IPS-NIHi11 (cell line): ENCODE measurements around the gene POLR3C.
A peak's percentile ranks its signal among the peaks of the same experiment; 100 is the strongest.
"Not testable (repeated sequence)": the region's sequence is repeated elsewhere in the genome, so short reads cannot be mapped to it uniquely, and the experiment has no call there.

ENCODE experiments used
- DNase-seq: peaks from one replicate; pipeline ENCODE4 v3.0.0; 2012; ENCODE audit warnings: mixed read lengths, low spot score

Gene POLR3C

DNA sequence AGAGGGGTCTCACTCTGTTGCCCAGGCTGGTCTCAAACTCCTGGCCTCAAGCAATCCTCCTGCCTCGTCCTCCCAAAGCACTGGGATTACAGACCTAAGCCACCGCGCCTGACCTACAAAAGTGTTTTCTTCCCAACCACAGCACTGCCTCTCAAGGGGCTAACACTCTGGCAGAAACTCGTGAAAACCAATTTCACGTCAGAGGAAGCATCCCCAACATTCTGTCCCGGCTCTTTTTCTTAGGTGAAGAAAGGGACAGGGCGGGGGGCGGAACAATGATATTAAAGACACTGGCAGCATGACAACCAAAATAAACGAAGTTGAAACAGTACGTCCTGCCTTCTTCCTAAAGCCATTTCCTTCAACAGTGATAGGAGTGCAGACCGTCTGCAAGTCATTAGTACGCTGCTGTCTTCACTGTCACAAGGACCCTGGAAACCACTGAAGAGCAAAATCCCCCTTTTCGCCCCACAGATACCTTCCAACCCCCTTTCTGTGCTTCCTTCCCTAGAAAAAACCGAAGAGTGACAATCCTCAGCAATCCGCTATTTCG lies 1.1 kb upstream of the POLR3C start:
- DNase-seq = not testable (repeated sequence)

DNA sequence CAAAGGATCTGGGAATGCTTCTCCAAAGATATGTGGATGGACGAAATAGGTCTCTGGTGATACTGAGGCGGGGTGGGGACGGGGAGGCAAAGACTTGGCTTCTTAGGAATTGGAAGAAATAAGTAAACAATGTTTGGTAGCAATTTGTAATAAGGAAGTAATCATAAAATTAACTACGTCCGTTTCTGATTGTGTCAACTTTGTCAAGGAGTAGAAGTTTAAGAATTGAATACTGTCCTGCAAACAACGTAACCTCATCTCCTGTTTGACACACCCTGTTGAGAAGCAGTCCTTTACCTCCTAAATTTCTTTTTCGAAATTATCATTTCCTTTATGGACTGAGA lies 471 bp downstream of the POLR3C start:
- DNase-seq = no peak

DNA sequence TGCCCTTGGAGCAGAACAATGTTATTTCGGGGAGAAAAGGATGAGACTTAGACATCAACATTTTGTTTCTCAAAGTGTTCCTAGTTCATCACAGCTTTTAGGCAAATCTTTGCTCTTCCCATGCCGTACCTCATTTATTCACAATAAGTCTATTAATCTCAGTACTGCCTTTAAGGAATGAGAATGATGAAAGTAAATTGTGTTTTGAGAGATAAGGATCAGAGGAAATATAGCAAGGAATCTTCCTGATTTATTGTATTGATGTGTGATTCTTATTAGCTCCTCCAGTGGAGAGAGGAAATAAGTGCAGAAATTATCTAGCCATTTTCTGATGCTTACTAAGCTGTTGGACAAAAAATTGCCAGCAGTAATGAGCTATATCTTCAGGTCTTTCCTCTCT lies 2.0 kb downstream of the POLR3C start:
- DNase-seq = no peak

DNA sequence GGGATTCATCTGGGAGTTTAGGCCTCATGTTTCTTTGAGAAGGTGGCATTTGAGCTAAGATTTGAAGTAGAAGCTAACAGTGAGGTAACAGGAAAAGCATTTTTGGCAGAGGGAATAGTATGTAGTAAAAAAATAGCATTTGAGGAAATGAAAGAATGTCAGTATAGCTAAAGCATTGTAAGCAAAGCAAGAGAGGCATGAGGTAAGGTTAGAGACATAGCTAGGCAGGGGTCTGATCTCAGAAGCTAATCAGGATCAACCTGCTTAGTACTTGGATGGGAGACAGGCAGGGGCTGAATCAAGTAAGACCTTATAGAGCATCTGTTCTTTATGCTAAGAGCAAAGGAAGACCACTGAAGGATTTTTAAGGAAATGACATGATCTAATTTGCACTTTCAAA lies 4.0 kb downstream of the POLR3C start:
- no peak for DNase-seq

DNA sequence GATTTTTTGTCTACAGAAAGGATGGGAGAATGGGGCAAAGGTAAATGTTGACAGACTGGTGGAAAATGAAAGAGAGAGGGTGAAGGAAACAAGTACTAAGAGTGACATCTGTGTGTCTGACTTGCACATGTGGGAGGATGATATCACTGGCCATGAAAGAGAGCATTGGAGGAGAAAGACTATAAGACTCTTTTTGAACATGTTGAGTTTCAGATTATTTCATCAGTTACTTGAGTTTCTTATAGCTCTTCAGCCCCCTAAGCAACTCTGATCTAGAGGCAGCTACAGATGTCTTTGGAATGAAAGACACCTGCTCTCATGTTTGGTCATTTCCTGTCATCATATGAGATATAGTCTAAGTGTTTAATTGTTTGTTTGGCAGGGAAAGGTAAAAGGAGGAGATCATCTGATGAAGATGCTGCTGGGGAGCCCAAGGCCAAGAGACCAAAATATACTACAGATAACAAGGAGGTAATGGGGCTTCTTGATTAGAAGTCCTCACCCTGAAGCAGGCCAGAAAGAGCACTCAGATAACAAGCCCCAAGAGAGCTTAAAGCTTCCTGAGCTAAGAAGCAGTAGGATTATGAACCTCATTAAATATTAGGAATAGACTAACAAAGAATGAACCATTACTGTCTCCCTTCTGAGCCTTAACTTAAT lies 4.5 kb downstream of the POLR3C start:
- DNase-seq = no peak

DNA sequence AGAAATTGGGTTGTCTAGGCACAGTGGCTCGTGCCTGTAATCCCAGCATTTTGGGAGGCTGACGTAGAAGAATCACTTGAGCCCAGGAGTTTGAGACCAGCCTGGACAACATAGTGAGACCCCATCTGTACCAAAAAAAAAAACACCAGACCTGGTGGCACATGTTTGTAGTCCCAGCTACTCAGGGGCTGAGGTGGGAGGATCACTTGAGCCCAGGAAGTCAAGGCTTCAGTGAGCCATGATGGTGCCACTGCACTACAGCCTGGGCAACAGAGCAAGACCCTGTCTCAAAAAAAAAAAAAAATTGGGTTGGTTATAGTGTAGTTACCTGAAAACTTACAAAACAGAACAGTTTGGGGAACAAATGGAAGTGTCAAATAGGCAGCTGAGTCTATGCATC lies 6.8 kb downstream of the POLR3C start:
- not testable (repeated sequence) for DNase-seq

DNA sequence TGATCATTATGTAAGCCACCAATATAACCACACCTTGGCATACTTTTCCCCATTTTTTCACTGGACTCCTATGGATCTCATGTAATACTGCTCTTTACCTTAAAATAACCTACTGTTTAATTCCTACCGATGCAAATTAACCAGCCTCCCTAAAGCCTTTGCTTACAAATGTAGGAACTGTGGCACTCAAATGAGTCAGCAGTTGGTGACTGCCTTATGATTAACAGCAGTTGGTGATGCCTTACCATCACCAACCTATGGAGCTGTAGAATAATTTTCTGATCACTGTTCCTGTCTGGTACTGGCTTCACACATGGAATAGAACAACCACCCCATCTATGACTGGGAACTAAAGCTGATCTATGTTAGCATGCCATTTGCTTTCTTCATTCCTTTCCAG lies 13.7 kb downstream of the POLR3C start:
- DNase-seq = no peak

DNA sequence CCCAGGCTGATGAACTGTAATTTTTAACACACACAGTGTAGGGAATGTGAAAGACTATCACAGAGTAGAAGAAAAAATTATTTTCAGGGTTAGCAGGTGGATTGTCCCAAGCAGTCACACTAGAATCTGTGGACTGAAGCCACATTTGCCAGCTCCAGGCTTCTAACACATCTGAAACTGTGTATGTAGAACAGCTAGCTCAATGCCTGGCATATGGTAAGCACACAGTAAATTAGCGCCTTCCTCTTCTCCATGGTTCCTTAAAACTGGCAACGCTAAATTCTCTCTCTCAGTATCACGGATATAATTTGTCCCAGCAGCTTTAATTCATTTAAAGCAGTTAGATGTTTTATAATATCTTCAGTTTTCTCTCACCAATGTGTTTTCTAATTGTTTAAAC lies 19.0 kb downstream of the POLR3C start:
- DNase-seq = no peak

DNA sequence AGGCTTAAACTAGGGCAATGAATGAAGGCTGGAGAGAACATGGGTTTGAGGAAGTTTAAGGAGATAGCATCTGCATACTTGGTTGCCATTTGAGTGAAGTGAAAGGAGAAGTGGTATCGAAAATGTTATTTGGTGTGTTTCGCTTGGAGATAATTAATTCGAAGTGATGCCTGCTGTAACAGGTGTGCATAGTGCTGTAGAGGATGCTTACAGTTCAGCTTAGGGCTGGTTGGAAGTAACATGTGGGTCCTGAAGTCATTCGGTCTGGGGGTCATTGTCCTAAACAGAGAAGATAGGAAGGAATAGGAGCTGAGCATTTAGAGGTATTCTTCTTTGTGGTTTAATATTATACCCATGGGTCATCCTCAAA lies 21.1 kb downstream of the POLR3C start:
- DNase-seq = no peak

DNA sequence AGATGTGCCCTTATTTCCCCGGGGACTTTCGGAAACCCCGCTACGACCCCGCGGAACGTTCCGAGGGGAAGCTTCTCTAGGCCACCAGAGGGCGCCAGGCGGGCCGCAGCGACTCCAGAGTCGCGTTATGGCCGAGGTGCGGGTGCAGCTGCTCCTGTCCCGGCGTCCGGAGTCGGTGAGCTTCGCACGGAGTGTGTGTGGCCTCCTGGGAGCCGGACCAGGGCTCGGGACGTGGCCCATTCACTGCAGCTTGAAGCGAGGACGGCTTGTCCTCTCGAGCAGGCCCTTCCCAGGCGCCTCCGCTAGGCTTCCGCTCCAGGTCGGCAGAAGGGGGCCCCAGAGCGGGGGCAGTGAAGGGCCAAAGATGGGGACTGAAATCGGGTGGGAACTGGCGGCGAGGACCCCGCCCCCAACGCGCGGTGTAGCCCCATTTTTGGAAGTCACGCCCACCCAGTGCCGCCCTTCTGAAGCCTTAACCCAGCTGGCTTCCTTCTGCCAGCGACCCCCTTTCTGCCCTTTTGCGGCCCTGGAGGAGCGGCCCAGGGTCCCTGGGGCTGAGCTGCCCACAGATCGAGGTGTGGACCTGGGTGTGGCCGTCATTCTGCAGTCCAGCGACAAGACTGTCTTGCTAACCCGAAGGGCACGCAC lies 21.6 kb downstream of the POLR3C start, which contains the start of gene NUDT17:
Gene NUDT17, plus strand, starts transcription at position 117 of the 648 bp plus-strand sequence. Its CDS starts 11 bp downstream, at position 128.
- DNase-seq = peak; percentile 97

DNA sequence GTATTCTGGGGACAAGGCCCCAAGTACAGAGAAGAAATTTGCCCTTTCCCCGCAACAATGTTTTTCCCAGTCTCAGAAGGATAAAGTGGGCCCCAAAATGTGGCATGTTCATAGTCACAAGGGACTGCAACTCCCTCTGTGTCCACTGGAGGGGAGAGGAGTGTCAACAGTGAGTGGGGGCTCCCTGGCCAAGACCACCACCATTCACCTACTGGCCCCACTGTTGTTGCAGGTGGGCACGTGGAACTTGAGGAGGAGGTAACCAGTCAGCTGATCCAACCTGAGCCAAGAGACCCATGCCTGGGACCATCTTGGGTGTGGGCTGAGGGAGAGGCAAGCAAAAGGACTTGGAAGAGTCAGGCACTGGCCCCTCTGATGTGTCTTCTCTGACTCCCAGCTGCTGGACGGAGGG lies 22.2 kb downstream of the POLR3C start:
- DNase-seq = peak; percentile 84

DNA sequence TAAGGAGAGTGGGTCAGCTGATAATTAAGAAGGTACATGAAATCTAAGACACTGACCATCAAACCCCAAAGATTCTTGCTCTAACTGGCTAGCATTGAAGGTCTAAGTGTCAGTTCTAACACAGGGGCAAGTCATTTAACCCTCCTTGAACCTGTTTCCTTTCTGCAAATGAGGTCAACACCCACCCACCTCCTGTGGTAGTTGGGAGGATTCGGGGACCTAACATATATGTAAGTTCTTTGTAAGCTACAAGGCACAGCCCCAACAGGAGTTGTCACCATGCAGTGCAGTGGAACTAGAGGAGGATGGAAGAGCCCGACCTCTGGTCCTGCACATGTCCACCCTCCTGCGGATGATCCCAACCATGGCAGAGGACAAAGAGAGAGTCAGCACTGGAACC lies 23.8 kb downstream of the POLR3C start:
- DNase-seq = no peak

DNA sequence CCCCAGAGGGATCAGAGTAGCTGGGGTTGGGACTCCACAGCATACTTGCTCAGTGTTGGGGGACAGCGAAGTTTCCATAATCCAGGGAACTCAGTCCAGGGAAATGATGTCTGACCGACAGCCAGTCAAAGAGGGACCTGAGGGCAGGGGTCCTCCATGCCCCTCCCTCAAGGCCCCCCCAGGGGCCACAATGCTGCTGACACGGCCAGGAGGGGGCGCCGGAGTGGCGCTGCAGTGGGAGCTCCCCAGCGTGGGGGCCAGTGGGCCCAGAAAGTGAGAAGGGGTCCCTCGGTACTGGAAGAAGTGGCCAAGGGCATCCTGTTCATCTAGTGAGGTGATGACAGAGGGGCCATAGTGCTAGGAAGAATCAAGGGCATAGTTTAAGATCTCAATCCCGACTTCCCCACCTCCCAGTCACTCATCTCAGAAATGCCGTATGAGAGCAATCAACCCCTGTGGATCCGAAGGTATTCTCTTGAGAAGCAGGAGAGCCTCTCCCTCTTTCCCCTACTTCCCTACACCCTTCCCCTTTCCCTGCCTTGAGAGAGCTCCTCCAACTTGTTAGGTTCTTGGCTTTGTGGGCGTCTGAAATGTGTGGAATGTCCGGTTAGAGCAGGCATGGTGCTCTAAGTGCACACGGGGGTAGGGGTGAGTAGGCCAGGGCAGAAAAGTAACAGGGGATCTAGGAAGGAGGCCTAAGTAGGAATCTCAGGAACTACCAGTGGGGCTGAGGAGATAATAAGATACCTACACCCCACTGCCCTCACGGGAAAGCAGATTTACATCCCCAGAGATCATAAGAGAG lies 25.6 kb downstream of the POLR3C start:
- peak; percentile 69 for DNase-seq

DNA sequence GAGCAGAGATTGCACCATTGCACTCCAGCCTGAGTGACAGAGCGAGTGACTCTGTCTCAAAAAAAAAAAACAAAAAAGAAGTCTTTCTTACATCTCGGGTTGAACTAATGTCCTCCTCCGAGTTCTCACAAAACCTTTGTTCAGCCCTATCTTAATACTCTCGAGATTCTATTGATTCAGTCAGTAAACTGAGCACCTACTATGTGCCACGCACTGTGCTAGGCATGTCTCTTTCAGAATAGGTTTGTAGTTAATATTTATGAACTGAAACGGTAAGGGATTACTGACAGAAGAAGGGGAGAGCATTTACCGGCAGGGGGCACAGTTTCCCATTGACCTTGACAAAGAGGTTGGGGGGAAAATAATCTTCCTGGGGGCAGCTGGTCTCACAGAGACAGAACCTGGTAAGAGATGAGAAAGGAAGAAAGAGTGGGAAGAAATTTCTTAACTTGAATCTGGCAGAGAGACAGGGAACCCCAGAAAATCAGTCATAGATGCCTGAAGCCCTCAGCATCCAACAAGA lies 31.5 kb downstream of the POLR3C start:
- no peak for DNase-seq

DNA sequence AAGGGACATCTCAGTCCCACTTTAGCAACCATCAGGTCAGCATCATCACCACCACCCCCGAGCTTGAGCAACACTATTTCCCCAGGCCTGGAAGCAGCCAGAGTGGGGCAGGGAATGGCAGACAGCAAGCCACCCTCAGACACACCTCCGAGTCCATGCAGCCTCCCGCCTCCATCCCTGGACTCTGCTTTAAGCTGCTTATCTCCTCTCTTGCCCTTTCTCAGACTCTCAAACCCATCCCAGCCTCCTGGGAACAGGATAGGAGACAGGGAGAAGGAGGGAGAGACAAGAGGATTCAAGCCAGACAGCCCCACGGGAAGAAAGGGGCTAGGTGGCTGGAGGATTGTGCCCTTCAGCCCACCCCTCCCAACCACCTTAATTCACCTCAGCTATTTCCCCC lies 33.2 kb downstream of the POLR3C start:
- DNase-seq = no peak

DNA sequence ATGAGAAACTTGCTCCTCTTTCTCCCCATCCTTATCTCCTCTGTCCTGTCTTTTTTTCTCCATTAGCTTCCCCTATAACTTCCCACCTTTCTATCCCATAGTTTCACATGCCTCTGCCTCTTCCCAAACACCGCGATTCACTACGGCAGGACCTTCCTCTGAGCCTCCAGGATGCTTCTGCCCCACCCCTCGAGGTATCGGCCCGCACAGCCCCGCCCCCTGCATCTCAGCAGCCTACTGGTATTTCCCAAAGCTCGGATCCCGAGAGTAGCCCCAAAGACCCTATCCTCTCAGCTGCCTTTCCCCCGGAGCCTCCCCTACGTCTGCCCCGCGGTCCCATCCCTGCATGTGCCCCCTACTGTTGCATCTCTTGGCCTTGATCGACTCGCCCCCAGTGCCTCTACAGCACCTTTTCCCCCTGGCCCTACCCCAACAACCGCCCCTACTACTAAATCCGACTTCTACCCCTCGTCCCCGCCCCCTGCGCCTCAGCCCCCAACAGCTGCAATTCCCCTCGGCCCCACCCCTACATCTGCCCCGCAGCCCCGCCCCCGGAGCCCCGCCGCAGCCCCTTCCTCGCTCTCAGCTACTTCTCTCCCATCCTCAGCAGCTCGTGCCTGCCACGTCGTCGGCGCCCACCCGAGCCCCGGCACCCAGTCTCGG lies 34.4 kb downstream of the POLR3C start:
- DNase-seq = peak; percentile 86

DNA sequence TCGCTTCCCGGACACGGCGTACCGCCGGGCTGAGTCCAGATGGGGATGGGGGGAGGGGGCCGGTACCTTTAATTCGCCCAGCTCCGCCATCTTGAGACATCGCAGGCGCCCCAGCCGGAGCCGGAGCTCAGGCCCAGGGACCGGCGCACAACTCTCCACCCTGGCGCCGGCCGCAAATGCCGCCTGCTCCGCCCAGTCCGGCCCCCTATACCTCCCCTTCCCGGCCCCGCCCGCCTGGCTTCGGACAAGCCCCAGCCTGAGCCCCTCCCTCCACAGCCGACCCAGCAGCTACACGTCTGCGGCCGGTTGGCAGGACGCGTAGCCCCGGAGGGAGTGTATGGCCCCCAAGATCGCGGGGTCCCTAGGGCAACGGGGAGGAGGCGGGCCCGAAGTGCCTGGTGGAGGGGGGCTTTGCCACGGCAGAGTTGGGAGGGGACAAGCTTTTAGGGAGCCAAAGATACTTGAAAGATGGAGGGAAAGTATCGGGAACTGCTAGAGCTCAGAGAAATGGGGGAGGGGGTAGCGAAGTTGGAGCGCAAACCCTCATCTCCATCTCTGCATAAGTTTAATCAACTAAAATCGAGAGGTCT lies 35.0 kb downstream of the POLR3C start, which contains the start of gene PIAS3:
Gene PIAS3, minus strand, starts transcription at position 181 of the 590 bp plus-strand sequence. Its CDS starts 91 bp downstream, at position 90.
- peak; percentile 98 for DNase-seq

DNA sequence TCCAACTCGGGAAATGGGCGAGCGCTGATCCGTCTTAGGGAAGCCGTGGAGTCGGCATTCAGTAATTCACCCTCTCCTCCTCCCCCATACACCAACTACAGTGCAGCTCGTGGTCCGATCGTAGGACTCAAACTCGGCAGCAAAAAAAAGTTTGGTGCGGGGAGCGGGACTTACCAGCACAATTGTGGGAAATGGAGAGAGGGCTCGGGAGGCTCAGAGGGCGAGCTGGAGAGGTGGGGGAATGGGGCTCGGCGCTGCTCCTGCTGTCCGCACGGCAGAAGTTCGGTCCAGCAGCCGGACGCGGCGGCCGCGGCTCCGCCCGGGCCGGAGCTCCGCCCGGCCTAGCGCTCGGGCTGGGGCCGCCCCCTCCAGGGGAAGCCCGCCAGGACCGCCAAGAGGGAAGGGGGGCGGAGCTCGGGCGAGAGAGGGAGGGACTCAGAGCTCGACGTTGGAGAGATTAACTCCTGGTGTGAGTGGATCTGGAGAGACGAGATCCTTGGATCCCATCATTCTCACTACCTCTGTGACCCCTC lies 35.6 kb downstream of the POLR3C start:
- peak; percentile 93 for DNase-seq

DNA sequence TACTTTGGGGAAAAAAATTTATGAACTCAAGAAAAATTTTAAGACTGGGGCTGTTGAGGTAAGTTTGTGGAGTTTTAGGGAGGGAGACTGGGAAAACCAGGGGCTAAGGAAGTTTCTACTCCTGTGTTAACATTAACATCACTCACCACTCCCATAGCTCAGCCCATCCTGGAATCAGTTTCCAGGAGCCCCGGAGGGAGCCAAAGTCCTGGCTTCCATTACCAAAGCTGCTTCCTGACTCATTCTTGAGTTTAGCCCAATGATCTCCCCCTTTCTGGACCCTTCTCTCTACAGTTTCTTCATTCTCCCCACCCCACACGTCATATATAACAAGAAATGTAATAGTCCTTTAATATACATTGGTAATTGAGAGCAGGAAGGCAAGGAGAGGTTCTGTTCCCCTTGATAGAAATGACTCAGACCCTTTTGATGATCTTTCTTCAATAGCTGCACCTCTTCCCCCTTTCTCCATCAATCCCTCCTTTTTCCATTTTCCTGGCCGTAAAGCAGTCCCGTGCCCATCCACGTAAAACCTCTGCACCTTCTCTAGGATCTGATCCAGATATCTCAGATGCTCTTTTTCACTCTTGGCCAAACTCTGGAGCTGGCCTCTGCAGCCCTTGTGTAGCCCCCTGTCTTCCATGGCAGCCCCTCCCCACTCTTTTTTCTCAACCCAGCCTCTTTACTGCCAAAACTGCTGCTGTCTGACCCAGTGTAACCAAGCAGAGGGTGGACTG lies 39.5 kb downstream of the POLR3C start:
- DNase-seq = no peak

DNA sequence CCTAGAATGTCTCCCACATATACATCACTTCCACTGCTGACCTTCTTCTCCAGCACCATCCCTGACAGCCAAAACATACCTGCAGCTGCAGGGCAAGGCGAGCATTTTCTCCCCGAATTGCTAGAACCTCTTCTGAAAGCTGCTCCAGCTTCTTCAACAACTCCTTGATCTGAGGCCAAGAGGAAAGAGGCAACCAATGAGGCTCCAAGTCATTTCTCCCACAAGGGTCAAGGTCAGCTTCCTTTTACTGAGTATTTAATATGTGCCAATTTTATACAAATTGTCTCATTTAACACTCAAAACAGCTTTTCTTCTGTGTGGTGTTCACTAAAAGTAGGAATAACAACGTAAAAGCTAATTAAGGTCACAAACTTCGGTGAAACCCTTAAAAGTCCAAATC lies 44.2 kb downstream of the POLR3C start:
- no peak for DNase-seq
